Measurements from ENCODE around the gene C4orf51.

- TF ChIP-seq FOSL1 (IDR thresholded peaks at IDR 0.05; ENCODE audit: insufficient read depth, low read depth, low read length) (no peak), RXRA (IDR thresholded peaks at IDR 0.05; ENCODE audit: insufficient read depth, low read depth, low read length) (no peak), BCL11A (IDR thresholded peaks at IDR 0.05; ENCODE audit: low read depth in 2 of 2, low read length in 2 of 2) (no peak), CTCF (IDR thresholded peaks at IDR 0.05; ENCODE audit: control extremely low read depth in 1 of 3, insufficient read depth in 1 of 3, low read depth in 1 of 3, low read length in 3 of 3) (no peak), MAFK (IDR thresholded peaks at IDR 0.05; ENCODE audit: low read depth, low read length) (no peak), SP1 (IDR thresholded peaks at IDR 0.05; ENCODE audit: low read depth, low read length) (no peak), CTBP2 (IDR thresholded peaks at IDR 0.05; ENCODE audit: borderline replicate concordance, insufficient read depth, insufficient read length, low read length) (no peak), TAF1 (IDR thresholded peaks at IDR 0.05; ENCODE audit: low read depth, low read length) (no peak), POLR2A (IDR thresholded peaks at IDR 0.05; ENCODE audit: control extremely low read depth in 1 of 2, low read depth in 2 of 2, low read length in 2 of 2) (no peak), USF2 (IDR thresholded peaks at IDR 0.05; ENCODE audit: low read length) (no peak), EGR1 (IDR thresholded peaks at IDR 0.05; ENCODE audit: borderline replicate concordance, low read depth, low read length) (no peak), CBX5 (IDR thresholded peaks at IDR 0.05; ENCODE audit: low read depth, low read length) (no peak), EP300 (IDR thresholded peaks at IDR 0.05; ENCODE audit: borderline replicate concordance in 1 of 2, low read depth in 2 of 2, low read length in 2 of 2) (no peak)
These were observed 99.4 kb downstream of the C4orf51 start for GRCh38 chr4:145779319-145779801.

Measured in H1 (cell line).